Measurements from ENCODE around the gene MYADM.

DNA sequence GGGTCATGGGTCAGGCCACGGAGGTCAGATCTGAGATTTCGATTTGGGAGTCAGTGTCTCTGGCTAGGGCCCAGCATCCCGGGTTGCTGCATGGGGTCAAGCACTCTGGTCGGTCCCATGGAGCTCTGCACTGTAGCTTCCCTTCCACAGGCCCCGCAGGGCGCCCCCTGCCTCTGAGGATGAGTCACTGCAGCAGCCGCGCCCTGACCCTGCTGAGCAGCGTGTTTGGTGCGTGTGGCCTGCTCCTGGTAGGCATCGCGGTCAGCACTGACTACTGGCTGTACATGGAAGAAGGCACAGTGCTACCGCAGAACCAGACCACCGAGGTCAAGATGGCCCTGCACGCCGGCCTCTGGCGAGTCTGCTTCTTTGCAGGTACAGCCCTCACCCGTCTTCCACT lies 45.0 kb downstream of the MYADM start:
- TF ChIP-seq, protein P1, sequence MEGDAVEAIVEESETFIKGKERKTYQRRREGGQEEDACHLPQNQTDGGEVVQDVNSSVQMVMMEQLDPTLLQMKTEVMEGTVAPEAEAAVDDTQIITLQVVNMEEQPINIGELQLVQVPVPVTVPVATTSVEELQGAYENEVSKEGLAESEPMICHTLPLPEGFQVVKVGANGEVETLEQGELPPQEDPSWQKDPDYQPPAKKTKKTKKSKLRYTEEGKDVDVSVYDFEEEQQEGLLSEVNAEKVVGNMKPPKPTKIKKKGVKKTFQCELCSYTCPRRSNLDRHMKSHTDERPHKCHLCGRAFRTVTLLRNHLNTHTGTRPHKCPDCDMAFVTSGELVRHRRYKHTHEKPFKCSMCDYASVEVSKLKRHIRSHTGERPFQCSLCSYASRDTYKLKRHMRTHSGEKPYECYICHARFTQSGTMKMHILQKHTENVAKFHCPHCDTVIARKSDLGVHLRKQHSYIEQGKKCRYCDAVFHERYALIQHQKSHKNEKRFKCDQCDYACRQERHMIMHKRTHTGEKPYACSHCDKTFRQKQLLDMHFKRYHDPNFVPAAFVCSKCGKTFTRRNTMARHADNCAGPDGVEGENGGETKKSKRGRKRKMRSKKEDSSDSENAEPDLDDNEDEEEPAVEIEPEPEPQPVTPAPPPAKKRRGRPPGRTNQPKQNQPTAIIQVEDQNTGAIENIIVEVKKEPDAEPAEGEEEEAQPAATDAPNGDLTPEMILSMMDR (IDR thresholded peaks at IDR 0.05; ENCODE audit: low read depth, low read length, missing input control) = no peak
- TF ChIP-seq RAD21 (IDR thresholded peaks at IDR 0.05) (no peak), EGR1 (IDR thresholded peaks at IDR 0.05; ENCODE audit: low read depth in 2 of 2) (no peak), FOXA1 (IDR thresholded peaks at IDR 0.05) (no peak), RXRA (IDR thresholded peaks at IDR 0.05) (no peak), YY1 (IDR thresholded peaks at IDR 0.05) (no peak), SP1 (IDR thresholded peaks at IDR 0.05) (no peak), GABPA (IDR thresholded peaks at IDR 0.05 in 1 of 2, conservative IDR thresholded peaks at IDR 0.05 in 1 of 2) (no peak), TAF1 (conservative IDR thresholded peaks at IDR 0.05) (no peak)
- TF ChIP-seq, protein P2, sequence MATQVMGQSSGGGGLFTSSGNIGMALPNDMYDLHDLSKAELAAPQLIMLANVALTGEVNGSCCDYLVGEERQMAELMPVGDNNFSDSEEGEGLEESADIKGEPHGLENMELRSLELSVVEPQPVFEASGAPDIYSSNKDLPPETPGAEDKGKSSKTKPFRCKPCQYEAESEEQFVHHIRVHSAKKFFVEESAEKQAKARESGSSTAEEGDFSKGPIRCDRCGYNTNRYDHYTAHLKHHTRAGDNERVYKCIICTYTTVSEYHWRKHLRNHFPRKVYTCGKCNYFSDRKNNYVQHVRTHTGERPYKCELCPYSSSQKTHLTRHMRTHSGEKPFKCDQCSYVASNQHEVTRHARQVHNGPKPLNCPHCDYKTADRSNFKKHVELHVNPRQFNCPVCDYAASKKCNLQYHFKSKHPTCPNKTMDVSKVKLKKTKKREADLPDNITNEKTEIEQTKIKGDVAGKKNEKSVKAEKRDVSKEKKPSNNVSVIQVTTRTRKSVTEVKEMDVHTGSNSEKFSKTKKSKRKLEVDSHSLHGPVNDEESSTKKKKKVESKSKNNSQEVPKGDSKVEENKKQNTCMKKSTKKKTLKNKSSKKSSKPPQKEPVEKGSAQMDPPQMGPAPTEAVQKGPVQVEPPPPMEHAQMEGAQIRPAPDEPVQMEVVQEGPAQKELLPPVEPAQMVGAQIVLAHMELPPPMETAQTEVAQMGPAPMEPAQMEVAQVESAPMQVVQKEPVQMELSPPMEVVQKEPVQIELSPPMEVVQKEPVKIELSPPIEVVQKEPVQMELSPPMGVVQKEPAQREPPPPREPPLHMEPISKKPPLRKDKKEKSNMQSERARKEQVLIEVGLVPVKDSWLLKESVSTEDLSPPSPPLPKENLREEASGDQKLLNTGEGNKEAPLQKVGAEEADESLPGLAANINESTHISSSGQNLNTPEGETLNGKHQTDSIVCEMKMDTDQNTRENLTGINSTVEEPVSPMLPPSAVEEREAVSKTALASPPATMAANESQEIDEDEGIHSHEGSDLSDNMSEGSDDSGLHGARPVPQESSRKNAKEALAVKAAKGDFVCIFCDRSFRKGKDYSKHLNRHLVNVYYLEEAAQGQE (IDR thresholded peaks at IDR 0.05) = no peak
- TF ChIP-seq, protein P3, sequence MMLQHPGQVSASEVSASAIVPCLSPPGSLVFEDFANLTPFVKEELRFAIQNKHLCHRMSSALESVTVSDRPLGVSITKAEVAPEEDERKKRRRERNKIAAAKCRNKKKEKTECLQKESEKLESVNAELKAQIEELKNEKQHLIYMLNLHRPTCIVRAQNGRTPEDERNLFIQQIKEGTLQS (IDR thresholded peaks at IDR 0.05) = no peak
- TF ChIP-seq, protein P4, sequence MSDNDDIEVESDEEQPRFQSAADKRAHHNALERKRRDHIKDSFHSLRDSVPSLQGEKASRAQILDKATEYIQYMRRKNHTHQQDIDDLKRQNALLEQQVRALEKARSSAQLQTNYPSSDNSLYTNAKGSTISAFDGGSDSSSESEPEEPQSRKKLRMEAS (IDR thresholded peaks at IDR 0.05) = no peak
- TF ChIP-seq, protein P5, sequence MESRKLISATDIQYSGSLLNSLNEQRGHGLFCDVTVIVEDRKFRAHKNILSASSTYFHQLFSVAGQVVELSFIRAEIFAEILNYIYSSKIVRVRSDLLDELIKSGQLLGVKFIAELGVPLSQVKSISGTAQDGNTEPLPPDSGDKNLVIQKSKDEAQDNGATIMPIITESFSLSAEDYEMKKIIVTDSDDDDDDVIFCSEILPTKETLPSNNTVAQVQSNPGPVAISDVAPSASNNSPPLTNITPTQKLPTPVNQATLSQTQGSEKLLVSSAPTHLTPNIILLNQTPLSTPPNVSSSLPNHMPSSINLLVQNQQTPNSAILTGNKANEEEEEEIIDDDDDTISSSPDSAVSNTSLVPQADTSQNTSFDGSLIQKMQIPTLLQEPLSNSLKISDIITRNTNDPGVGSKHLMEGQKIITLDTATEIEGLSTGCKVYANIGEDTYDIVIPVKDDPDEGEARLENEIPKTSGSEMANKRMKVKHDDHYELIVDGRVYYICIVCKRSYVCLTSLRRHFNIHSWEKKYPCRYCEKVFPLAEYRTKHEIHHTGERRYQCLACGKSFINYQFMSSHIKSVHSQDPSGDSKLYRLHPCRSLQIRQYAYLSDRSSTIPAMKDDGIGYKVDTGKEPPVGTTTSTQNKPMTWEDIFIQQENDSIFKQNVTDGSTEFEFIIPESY (IDR thresholded peaks at IDR 0.05) = no peak
